Stimulated activated naive CD4-positive, alpha-beta T cell (primary cell): Measurements from ENCODE around the gene MAP3K7CL.

Experiments
- DNase-seq, 6 experiments: peaks; one replicate each; lab custom pipeline; 2025; lab: John Stamatoyannopoulos, UW

Gene MAP3K7CL, protein sequence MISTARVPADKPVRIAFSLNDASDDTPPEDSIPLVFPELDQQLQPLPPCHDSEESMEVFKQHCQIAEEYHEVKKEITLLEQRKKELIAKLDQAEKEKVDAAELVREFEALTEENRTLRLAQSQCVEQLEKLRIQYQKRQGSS

DNA sequence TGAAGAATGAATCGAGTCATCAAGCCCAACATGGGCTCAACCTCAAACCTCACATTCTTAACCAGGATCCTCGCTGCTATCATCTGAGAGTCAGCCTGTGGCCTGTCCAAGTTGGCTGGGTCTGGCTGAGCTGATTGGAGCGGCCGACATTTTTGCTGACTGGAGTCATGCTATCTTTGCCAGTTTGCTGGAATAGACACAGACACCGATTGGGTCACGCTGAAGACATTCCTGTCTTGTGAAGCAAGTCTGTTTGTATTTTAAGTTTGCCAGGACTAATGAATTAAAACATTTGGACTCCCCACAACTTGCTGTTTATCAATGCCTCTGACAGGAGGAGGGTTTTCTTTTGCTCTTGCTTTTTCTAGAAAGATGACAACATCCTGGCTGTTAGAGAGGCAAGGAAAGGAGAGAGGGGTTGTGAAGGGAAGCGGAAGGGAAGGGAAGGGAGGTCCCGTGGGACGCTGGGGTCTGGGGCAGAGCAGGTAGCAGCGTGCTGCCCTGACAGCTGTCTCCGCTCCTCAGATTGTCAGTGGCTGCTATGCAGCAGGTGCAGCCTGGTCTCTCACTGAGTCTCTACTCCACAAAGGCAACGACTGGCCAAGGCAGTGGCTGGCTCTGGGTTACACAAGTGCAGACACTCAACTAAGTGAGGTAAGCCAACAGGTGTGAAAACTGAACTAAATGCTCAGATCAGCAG, at the start of gene MAP3K7CL:
TSS of gene MAP3K7CL (plus strand) at position 375 of the 700 bp plus-strand sequence. CDS start 2,701 bp downstream, outside the sequence.
- DNase-seq, result no peak

DNA sequence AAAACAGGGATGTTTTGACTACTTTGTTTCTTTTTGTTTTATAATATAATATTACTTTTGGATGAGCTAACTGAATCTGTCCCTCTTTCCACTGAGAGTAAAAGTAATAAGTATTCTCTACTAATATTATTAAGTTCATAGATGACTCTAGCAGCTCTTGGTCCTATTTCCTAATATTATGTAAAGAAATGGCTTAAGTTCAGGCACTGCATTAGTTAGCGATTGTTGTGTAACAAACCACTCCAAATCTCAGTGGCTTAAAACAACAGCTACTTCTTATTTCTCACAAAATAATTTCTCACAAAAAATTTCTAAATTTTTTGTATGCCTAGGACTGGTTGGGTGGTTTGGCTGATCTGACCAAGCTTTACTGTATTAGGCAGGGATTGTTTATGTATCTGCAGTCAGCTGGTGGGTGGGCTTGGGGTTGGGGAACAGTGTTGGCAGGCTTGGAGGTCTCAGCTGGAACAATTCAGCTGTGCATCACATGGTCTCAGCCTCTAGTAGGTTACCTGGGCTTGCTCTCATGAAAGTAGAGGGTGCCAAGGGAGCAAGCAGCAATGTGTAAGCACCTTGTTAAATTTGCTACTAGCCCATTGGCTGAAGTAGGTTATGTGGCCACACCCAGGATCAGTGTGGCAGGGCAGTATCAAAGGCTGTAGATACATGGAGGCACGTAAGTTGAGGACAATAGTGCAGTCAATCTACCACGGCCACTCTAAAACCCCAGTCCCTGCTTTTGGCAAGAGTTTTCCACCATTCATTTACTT, 48.2 kb upstream of the MAP3K7CL start:
- DNase-seq, result no peak

DNA sequence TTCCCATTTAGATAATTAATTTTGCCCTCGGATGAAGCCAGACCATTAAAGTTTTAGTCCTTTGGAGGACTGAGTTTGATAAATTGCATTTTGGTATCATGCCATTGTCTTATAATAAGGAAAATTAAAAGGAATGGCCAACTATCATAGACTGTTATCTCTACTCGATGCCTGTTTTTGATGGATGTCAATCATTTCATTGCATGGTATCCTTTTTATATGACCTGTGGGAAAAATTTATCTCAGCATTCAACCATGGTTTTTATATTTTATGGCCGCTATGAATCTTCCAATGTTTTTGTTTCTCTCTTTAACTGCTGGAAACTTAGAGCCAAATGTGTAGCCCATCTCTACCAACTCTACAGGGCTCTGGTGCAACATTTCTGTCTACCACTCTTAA, 47.1 kb upstream of the MAP3K7CL start:
- no peak for DNase-seq

DNA sequence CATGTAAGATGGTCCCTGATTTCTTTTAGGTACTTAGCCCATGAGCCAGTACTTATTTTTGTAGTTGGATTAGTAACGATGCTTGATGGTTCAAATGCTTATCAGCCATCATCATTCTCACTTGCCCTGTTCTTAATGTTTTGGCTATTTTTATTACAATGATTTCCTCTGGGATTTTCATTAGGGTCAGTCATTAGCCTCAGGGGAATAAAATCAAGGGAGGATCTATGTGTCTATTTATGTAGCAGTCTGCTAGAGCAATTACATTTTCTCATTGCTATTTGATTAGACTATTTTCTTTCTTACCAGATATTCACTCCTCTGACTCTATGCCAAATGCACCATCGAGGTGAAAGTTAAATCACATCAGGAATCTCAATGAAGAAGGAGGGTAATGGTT, 46.1 kb upstream of the MAP3K7CL start:
- no peak for DNase-seq

DNA sequence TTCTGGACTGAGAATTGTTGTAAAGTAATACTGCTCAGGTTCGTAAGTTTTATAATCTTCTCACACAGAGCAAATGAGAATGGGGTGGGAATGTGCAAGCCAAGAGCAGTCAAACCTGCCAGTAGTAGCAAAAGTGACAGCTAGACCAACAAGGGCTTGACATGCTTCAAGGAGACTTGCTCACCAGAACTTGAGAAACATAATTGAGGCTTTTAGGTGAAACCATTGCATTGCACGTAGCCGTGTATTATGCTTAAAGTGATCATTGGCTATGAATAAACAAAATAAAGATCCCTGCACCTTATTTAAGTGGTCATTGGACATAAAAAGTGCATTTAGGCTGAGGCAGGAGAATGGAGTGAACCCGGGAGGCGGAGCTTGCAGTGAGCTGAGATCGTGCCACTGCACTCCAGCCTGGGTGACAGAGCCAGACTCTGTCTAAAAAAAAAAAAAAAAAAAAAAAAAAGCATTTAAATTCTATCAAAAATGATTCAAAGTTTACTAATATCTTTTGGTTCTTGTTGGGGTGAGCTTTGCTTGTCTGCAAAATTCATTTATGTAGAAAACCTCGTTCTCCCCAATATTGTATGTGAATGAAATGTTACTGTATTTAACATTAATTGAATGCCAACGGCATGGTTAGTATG, 45.2 kb upstream of the MAP3K7CL start:
- no peak for DNase-seq

DNA sequence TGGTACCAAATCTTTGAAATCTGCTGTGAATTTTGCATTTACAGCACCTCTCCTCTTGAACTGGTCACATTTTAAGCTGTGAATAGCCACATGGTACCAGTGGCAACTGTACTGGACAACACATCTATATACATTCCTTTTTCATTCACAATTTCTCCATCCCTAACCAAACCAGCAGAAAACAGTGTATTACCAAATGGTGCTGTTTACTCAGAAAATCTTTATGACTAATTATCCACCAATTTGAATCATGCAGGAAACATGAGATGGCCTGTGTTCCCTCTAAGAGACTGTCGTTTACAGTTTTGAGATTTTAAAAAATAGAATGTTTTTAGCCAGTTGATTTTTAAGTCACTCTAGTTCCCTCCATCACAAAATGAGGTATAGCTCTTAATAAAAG, 39.4 kb upstream of the MAP3K7CL start:
- DNase-seq, result no peak

DNA sequence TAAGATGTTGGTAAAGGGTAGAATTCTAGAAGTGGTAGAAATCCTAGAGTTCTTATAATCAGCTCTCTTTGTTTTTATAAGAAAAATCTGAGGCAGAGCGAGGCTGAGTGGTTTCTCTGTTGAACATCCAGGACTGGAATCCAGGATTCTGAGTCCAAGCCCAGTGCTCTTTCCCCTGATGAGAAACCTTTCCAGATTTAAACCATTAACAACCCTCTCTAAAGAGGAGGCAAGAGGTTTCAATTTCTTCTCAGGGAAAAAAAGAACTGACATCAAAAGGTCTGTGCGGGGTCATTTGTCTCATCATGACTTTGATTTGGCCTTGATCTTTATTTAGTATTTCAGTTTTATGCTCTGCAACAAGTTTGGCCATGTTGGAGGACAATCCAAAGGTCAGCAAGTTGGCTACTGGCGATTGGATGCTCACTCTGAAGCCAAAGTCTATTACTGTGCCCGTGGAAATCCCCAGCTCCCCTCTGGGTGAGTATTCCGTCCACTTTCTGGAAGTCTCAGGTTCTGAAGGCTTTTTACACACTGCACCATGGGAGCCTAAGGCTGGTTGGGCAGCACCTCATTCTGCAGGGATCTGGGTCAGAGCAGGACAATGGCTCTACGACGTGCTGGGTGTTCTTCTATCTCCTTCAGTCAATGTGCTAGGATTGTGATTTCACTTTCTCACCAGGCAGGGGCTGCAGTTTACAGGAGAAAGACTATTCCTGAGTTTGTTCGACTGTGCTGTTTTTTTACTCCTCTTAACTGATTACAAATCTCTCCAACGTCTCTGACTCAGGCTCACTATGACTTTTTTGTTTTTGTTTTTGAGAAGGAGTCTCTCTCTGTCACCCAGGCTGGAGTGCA, 38.1 kb upstream of the MAP3K7CL start:
- DNase-seq, result no peak

DNA sequence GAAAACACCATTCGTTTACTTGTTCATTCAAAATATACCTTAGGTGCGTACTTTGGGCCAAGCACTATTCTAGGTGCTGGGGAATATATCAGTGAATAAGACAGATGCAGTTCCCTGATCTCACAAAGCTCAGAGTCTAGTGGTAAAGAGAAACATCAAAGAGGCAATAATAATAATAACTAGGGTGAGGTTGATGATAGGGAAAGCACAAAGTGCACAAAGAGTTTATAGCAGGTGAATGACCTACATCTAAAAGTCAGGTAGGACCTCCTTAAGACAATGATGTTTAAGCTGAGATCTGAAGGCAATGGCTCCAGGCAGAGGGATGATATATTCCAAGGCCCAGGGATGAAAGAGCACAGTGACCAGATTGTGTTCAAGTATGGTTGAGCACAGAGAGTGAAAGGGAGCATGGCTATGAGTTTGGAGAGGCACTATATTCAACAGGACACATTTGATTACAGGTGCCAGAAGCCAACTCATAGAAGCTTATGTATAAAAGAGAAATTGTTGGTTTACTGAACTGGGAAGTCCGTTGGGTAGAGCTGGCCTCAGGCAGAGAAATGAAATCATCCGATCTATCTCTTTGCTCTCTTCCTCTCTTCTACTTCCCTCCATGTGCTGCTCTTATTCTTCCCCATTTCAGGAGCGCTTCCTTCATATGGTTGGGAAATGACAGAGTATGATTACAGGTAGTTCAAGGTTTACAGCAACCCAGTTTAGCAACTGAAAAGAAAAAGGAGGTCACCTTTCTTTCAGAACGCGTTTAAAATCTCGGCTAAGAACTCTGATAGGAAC, 34.0 kb upstream of the MAP3K7CL start:
- DNase-seq, result no peak

DNA sequence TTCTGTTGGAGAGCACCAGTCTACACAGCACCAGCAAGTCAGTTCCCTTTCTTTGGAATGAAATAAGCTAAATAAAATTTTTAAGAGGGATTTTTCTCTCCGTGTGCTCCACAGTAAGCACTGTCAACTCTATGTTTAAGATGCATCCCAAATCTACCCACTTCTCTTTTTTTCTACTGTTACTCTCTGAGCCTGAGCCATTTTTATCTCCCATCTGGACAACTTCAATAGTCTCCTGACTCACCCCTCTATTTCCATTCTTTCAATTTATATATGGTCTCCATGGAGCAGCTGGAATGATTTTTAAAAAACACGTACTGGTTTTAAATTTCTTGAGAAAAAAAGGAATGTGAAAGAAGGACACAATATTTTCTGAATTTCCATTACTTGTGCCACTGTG, 32.3 kb upstream of the MAP3K7CL start:
- no peak for DNase-seq

DNA sequence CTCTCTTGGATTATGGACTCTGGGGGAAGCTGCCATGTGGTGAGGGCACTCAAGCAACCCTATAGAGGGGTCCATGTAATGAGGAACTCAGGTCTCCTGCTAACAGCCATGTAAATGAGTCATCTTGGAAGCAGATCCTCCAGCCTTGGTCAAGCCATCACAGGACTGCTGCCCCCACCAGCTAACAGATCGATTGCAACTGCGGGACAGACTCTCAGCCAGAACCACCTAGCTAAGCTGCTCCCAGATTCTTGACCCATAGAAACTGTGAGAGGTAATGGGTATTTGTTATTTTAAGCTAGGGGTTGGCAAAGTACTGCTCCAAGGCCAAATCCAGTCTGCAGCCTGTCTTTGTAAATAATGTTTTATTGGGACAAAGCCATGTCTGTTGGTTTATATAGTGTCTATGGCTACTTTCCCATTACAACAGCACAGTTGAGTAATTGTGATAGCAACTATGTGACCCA, 27.6 kb upstream of the MAP3K7CL start:
- DNase-seq, result no peak

DNA sequence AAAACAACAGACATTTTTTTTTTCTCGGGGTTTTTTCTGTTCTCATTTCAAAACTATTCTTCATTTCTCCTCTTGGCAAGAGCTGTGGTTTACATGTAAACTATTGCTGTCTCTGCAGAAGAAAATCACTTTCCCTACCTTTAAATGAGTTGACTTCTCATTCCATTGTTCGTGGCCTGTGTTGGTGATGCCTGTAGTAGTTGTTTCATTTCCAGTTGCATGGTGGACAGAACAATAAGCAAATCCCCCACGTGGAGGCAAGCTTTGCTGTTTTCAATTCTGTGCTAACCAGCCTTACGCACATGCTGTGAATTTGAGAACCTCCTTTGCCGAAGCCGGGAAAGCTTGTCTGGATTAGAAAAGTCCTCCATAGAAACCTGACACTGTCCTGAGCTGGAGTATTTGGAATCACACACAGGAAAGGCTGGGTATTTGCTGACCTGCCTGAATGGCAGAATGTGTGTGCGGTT, 26.2 kb upstream of the MAP3K7CL start:
- DNase-seq, result no peak

DNA sequence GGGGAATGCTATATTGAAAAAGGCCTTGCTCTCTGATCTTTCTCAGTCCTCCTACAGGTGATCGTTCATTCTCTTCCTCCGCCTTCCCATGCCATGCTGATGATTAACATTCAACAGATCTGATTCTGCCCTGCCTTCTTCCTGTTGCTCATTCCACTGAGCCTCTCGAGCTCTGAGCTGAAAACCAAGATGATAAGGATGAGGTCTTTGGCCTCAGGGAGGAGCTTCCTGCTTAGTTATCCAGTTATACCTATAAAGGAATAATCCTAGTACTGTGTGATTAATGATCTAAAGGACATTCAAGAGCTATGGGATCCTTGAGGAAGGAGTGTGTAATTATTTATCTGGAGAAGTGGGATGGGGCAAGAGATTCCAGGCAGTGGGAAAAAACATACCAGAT, 25.2 kb upstream of the MAP3K7CL start:
- DNase-seq, result no peak

DNA sequence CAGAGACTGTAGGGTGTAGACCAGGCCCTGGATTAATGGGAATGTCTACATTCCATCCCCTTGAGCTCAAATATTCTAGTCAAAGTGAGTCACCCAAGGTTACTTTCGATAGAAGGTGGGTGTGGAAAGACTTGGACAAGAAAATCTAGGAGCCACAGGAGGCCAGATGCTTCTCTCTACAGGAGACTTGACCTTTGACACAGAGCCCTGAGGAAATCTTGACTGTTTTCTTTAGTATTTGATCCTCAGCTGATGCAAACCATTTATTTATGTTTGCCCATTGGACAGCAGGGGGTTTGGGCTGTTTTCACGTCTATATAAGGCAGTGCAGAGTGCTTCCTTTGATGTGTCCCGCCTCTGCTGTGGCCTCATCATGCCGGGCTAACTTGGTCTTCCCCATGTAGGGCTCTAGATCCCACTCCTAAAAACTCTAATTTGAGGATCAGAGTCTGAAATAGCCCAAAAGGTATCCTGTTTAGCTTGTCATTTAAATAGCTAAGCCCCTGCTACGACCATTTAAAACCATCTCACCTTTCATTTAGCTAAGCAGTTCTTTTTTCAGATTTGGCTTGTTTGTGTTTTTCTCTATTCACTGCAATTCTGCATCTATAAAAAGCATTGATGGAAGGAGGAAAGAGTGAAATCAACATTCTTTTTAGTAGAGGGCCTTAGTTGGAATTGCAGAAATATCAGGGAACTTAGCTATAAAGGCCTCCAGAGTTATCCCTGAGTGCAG, 15.5 kb upstream of the MAP3K7CL start:
- DNase-seq, result no peak

DNA sequence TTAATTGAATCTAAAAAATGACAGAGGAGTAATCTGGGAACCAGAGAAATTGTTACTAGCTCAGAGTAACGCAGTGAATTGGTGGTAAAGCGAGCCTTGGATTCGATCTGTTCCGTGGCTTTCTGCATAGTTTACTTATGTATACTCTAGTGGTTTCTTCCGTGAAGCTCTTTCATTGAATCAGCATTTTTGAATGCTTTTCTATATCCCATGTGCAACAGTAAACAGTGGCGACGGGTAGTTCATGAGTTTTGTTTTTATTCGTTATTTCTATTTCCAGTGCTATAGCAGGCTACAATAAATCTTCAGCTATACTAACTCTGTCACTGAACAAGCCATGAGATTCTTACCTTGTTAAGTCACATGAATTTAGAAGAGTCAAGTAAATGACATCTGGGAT, 14.5 kb upstream of the MAP3K7CL start:
- no peak for DNase-seq

DNA sequence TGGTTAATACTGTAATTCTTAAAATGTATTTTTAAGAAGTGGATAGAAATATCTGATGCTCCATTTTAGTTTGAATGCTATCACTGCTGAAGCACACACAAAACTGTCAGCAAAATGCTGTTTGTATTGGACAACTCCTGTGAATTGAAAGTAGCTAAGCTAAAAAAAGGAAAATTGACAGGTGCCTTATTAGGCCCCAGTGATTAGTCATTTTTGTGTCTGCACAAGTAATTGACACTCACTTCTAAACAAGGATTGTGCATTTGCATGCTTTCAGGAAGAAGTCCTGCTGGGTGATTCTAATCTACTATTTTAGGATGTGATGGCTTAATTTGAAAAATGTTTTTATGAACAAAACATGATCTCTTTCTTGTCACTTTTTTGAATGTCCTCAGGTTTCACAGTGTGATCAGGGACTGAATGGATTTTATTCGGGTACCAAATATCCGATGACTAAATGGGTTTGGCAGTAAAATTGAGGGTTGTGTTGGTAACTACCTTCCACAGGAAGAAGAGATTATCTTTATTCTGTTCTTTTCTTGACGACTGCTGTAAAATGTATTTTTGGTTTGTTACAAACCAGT, 13.0 kb upstream of the MAP3K7CL start:
- no peak for DNase-seq

DNA sequence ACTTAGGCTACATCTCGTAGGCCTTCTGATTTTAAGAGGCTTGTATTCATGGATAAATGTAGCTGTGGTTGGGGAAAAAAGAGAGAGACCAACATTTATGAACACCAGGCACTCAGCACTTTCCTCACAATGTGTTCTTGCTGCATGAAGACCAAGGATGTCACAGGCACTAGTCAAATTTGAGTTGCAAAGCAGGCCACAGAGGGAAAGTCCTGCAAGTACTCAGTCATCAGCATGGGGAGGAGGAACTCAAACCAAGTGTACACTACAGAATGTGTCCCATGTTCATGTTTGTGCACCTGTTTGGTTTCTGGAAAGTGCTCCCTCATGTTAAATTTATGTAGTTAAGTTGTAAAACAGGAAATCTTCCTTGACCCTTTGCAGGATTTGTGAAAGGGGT, 8.7 kb upstream of the MAP3K7CL start:
- DNase-seq, result no peak

DNA sequence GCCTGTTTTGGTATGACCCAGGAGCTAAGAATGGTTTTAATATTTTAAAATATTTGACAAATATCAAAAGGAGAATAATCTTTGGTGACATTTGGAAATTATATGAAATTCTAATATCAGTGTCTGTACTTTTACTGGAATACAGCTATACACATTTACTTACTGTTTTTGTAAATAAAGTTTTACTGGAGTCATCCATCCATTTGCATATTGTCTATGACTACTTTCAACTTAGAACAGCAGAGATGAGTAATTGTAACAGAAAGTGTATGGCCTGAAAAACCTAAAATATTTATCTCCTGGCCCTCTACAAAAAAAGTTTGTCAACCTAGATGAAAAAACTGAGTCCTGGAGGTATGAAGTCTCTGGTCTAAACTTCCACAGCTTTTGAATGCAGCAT, 5.8 kb upstream of the MAP3K7CL start:
- no peak for DNase-seq

DNA sequence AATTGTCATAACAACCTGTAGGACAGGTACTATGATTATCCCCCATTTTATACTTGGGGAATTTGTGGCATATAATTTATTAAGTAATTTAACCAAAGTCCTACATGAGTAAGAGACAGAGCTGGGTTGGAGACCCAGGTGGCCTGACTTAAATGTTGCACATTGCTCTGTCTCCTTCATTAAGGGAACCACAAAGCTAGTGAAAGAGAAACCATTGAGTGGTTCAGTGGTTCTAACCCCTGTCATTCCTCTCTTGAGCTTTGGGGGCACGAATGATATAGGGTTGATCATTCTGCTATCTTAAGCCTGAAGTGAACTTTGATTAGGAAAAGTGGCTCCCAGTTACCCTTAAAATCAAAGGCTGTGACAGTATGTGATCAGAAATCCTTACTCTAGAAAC, 5.3 kb upstream of the MAP3K7CL start:
- no peak for DNase-seq

DNA sequence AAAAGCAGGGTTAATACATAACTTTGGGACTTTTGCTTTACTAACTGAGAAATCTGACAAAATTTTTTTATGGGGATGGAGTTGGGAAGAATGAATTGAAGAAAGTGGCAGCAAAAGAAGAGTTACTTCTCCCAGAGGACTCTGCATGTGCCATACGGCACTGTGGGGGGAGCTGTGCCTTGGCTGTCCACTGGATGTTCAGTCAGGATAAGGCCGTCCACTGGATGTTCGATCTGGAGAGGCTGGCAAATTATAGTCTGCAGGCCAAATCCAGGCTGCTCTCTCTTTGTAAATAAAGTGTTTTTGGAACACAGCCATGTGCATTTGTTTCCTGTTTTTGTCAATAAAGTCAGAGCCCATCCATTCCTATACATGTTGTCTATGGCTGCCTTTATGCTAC, 4.5 kb upstream of the MAP3K7CL start:
- DNase-seq, result no peak

DNA sequence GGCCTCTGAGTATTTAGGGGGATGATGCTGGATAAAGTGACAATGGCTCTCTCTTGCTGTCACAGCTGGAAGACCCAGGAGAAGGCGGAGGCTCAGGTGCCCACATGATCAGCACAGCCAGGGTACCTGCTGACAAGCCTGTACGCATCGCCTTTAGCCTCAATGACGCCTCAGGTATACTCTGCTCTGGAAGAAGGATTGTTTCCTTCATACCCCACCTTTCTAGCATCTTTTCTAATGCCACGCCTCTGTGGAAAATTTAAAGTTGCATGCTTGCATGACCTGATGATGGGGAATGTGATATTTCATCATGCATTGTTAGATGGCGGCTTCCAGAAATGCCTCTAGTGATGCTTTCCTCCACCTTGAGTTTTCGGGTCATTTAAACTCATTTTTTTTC, 2.8 kb downstream of the MAP3K7CL start:
- no peak for DNase-seq
